Peyer's patch (tissue), 4 donors: Measurements from ENCODE around the gene PACRG.

Experiments
- CTCF ChIP-seq, 6 experiments: fragments of 450-650 bp in 4 of 6; fragments of 200-600 bp in 2 of 6; sonication (generic) in 1 of 6; IDR thresholded peaks; one replicate each; pipeline ENCODE4 v1.5.1; 2017 to 2019; ENCODE audit warnings: antibody characterized with exemption in 6 of 6, mild to moderate bottlenecking in 3 of 6, moderate library complexity in 1 of 6
- POLR2A ChIP-seq, 2 donors: fragments of 450-650 bp; IDR thresholded peaks; one replicate each; pipeline ENCODE4 v1.5.1; 2017; ENCODE audit warnings: antibody characterized with exemption in 2 of 2, mild to moderate bottlenecking in 2 of 2, moderate library complexity in 2 of 2

GRCh38 chr6:163243692-163244589 lies 516.2 kb downstream of the PACRG start:
- TF ChIP-seq CTCF (IDR thresholded peaks at IDR 0.05), result no peak
- no peak for TF ChIP-seq POLR2A (IDR thresholded peaks at IDR 0.05)
